ENCODE data around the gene MAPKAP1.

- TF ChIP-seq ZNF274 (IDR thresholded peaks at IDR 0.05; ENCODE audit: low read depth, low read length) (no peak), SUZ12 (IDR thresholded peaks at IDR 0.05; ENCODE audit: extremely low read depth, insufficient read depth, insufficient read length) (no peak)
These were observed 42.4 kb upstream of the MAPKAP1 start for GRCh38 chr9:125749287-125749935.
